ENCODE measurements around the gene ACKR4. TPM values are rescaled to one million over a fixed set of nuclear protein-coding genes. Genes with fewer than 3 reads are reported as not detected.
"Not testable (repeated sequence)": the region's sequence is repeated elsewhere in the genome, so short reads cannot be mapped to it uniquely, and the experiment has no call there.

ACKR4 gene
- not detected in 2 replicates for total RNA-seq

GRCh38 chr3:132596816-132597433 is at the start of gene ACKR4:
ACKR4 (plus strand) TSS chr3:132597270; CDS start chr3:132600398, 3,128 bp downstream.
- intact Hi-C loops (cut with micrococcal nuclease): no loop called here

DNA sequence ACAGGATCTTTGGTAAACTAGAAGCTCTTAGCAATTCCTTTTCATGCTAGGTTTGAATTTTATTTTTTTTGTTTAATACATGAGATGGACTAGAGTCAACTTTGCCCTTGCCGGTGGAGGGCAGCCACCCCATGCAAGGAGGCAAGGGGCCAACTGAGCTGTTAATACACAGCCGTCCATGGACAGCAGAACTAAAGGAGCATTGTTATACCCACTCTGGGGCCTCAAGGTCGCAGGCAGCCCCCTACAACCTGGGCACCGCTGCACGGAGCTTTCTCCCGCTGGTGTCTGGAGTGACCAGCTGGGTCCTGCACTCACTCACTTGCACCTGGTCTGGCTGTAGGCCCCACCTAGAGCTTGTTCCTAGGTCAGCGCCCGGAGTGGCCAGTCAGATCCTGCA is 47.9 kb upstream of the ACKR4 start:
- intact Hi-C loops (cut with micrococcal nuclease): no loop called here

DNA sequence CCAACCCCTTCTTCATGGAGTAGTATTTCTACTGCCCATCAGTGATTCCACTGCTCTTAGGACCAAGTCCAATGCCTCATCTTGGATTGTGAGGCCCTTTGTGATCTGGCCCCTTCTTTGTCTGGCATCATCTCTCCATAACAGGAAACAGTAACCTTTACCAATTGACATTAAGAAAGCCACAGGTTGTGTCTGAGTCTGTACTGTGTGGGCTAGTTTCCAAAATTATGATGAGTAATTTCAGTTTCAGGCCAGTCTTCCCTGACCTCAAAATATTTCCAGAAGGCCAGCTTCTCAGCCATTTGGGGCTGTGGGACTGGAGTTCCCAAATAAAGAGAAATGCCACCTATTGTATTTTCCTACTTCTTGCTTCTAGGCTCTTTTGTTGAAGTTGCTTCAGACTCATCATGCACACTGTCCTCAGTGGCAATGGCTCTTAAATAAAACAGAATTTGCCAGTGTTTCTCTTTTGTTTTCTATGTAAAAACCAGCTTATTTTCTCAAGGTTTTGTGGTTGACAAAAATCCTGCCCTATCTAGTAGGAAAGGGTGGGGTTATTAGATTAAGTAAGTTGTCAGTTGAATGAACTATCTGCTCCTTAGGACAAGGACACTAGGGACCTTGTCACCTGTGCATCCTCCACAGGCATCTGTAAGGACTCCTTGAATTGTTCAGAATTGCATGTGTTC is 47.0 kb upstream of the ACKR4 start:
- intact Hi-C loops (cut with micrococcal nuclease): no loop called here

- intact Hi-C loops (cut with micrococcal nuclease): no loop called here
Observed at GRCh38 chr3:132550579-132551305, 46.3 kb upstream of the ACKR4 start.

- intact Hi-C loops (cut with micrococcal nuclease): no loop called here
Observed at GRCh38 chr3:132553826-132554225, 43.2 kb upstream of the ACKR4 start.

GRCh38 chr3:132554437-132554836 is 42.6 kb upstream of the ACKR4 start:
- intact Hi-C loops (cut with micrococcal nuclease): no loop called here

DNA sequence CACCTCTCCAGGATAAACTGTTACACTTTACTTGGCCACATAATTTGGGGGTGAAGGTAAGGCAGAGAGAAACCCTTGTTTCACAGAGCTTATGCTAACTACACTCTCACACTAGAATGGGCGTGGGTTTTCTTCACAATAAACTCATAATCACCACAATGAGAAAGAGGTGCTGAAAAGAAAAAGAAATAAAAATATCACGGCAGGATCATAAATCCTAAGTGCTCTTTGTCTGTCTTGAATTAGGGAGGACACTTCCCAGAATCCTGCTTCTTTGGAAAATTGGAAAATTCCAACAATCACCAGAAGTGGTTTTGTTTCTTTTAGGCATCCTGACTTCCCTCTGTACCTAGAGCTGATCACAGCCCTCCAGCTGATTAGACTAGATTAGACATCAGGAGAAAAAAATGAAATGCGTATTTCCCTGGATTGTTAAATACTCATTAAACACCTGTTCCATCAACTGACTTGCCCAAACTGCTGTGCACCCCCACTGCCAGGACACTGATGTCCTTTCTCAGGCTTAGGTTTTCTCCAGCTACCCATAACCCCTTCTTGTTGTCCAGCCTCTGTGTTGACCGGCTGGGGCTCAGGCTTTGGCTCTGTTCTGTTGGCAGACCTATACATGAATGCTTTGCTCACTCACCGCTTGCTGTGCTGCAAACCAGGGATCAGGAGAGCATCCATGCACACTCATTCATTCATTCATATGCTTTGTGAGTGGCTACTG is 41.6 kb upstream of the ACKR4 start:
- intact Hi-C loops (cut with micrococcal nuclease): no loop called here

GRCh38 chr3:132556036-132556386 is 41.1 kb upstream of the ACKR4 start:
- intact Hi-C loops (cut with micrococcal nuclease): not testable (repeated sequence)

DNA sequence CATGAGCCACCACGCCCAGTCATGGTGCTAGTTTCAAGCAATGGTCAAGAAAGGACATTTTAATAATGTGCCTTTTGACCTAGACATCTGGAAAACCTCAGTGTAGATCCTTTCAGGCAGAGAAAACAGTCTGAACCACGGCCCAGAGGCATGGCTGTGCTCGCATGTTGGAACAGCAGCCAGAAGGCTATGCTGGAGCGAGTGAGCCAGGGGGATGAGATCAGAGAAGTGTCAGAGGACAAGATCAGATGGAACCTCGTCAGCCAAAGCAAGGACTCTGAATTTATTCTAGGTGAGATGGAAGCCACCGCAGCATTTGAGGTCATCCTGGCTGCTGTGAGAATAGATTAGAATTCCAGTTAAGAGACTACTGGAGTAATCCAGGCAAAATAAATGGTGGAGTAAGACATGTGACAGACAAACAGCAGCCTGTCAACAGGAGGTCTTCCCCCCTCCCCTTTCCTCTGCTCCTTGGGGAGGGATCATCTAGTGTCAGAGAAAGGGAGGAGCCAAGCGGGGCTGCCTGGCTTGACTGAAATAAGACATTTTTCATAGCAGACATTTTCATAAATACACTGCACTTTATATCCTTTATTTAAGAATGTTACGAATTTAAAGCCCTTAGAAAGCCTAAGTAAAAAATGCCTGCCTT is 40.4 kb upstream of the ACKR4 start:
- intact Hi-C loops (cut with micrococcal nuclease): no loop called here

GRCh38 chr3:132561003-132561402 is 36.1 kb upstream of the ACKR4 start:
- intact Hi-C loops (cut with micrococcal nuclease): no loop called here

GRCh38 chr3:132563420-132564069 is 33.5 kb upstream of the ACKR4 start:
- intact Hi-C loops (cut with micrococcal nuclease): no loop called here

- intact Hi-C loops (cut with micrococcal nuclease): no loop called here
Observed at GRCh38 chr3:132564070-132564465, 33.0 kb upstream of the ACKR4 start.

GRCh38 chr3:132568422-132568821 is 28.6 kb upstream of the ACKR4 start:
- intact Hi-C loops (cut with micrococcal nuclease): no loop called here

GRCh38 chr3:132569153-132569552 is 27.9 kb upstream of the ACKR4 start:
- intact Hi-C loops (cut with micrococcal nuclease): no loop called here

- intact Hi-C loops (cut with micrococcal nuclease): no loop called here
Observed at GRCh38 chr3:132569580-132569979, 27.5 kb upstream of the ACKR4 start.

- intact Hi-C loops (cut with micrococcal nuclease): no loop called here
Observed at GRCh38 chr3:132570016-132570415, 27.1 kb upstream of the ACKR4 start.

DNA sequence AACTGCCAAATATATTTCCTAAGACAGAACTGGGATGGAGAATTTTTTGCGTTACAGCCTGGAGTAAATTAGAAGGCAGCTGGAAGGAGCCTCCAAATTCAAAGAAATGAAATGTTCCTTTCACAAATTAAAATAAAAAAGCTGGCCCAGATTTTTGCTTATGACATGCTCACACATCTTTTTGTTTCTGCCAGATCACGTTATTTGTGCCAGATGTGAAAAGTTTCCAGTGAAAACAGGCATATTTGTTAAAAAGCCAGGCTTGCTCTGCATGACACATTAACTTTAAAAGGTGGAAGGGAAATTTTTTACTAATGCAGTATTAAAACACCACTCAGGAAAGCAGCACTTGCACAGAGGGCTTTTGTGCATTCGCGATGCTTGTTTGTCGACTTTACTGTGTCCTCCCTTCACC is 23.3 kb upstream of the ACKR4 start:
- intact Hi-C loops (cut with micrococcal nuclease): no loop called here

DNA sequence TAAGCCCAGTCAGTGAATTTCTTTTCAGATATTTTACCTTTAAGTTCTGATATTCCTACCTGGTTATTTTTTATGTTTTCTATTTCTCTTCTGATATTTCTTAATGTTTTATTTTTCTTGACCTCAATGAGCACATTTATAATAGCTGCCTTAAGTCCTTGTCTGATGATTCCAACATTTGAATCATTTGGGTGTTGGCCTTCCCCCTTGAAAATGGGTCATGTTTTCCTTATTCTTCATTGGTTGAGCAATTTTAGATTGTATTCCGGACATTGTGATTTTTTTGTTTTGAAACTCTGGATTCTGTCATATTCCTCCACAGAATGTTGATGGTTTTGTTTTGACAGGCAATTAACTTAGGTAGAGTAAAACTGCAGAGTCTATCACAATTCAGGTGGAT is 9.7 kb upstream of the ACKR4 start:
- intact Hi-C loops (cut with micrococcal nuclease): no loop called here

DNA sequence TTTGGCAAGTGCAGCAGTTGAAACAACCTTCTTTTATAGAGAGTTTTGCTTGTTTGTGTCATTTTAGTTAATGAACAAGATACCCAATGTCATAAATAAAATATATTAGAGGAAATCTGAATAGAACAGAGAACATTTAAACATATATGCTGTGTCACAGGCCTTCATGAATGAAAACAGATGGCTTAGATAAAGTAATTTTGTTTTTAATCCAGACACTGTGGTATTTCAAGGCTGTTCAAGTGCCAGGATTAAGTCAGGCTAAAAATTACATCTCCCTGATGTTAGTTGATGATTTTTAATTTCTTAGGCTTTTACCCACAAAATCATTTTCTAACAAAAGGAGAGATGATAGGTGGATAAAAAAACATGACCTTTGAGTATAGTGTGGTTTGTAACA is 4.9 kb upstream of the ACKR4 start:
- intact Hi-C loops (cut with micrococcal nuclease): no loop called here

DNA sequence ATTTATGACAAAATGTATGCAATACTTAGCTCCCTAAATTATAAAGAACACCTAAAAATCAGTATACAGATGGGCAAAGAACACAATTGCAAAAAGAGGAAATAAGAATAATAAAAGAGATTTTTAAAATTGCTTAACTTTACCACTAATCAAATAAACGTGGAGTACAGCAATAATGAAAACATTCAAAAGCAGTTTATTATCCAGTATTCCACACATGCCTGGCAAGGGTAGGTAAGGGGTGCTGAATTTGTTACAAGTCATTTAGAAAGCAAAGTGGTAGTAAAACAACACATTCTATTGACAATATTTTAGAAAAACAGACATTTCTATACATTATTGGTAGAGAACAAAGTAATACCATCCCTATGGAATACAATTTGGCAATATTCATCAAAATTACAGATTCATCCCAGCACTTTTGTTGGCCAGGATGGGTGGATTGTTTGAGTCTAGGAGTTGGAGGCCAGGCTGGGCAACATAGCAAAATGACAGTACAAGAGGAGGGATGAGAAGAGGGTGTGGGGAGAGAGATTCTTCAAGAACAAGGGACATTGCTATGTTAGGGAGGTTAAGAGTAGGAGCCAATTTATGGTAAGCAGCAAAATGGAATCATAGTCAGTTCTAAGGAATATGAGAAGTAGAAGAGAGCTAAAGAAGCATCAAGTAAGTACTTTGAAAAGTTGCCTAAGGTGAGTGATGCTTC is 3.7 kb upstream of the ACKR4 start:
- intact Hi-C loops (cut with micrococcal nuclease): no loop called here

Data from T-helper 2 cell treated with Interferon-gamma antibody and Interleukin-4, amounts not matched to agents 100 ng/mL and 5 ng/mL, for 36 hours (primary cell).